Activated naive CD8-positive, alpha-beta T cell (primary cell): ENCODE measurements around the gene MTPN.

Source experiments
- H3K27ac Mint-ChIP-seq: one replicate; pipeline ENCODE4 v1.8.0; 2021; ENCODE audit warnings: mixed read lengths
- H3K27me3 Mint-ChIP-seq: one replicate; pipeline ENCODE4 v1.8.0; 2021; ENCODE audit warnings: mixed read lengths
- H3K36me3 Mint-ChIP-seq: one replicate; pipeline ENCODE4 v1.8.0; 2021; ENCODE audit warnings: mixed read lengths
- H3K4me1 Mint-ChIP-seq: one replicate; pipeline ENCODE4 v1.8.0; 2021; ENCODE audit warnings: low read depth, mixed read lengths
- H3K4me3 Mint-ChIP-seq: one replicate; pipeline ENCODE4 v1.8.0; 2021; ENCODE audit warnings: mild to moderate bottlenecking, mixed read lengths
- H3K9me3 Mint-ChIP-seq: one replicate; pipeline ENCODE4 v1.8.0; 2021; ENCODE audit warnings: low read depth, mixed read lengths

The MTPN gene

GRCh38 chr7:135905858-135906257 is 71.3 kb downstream of the MTPN start:
- H3K27ac Mint-ChIP-seq: no peak overlapping the region
- no peaks in the 10 kb centered on the region for H3K36me3 Mint-ChIP-seq
- H3K9me3 Mint-ChIP-seq: no peaks in the 10 kb centered on the region
- no peaks in the 10 kb centered on the region for H3K27me3 Mint-ChIP-seq
- H3K4me1 Mint-ChIP-seq: no peaks in the 10 kb centered on the region
- H3K4me3 Mint-ChIP-seq: no peak overlapping the region

- Mint-ChIP-seq H3K27ac (no peak overlapping the region), H3K27me3 (no peaks in the 10 kb centered on the region), H3K9me3 (no peaks in the 10 kb centered on the region), H3K4me3 (no peak overlapping the region), H3K36me3 (no peaks in the 10 kb centered on the region), H3K4me1 (no peaks in the 10 kb centered on the region)
These were observed 71.8 kb downstream of the MTPN start for GRCh38 chr7:135905355-135905754.

GRCh38 chr7:135904282-135904681 is 72.9 kb downstream of the MTPN start:
- no peak overlapping the region for H3K4me3 Mint-ChIP-seq
- no peaks in the 10 kb centered on the region for H3K36me3 Mint-ChIP-seq
- no peaks in the 10 kb centered on the region for H3K4me1 Mint-ChIP-seq
- no peaks in the 10 kb centered on the region for H3K27me3 Mint-ChIP-seq
- H3K27ac Mint-ChIP-seq: no peak overlapping the region
- H3K9me3 Mint-ChIP-seq: no peaks in the 10 kb centered on the region

GRCh38 chr7:135901585-135902540 is 75.3 kb downstream of the MTPN start:
- H3K4me1 Mint-ChIP-seq: no peaks in the 10 kb centered on the region
- H3K36me3 Mint-ChIP-seq: no peaks in the 10 kb centered on the region
- H3K9me3 Mint-ChIP-seq: no peaks in the 10 kb centered on the region
- H3K4me3 Mint-ChIP-seq: no peak overlapping the region
- H3K27me3 Mint-ChIP-seq: no peaks in the 10 kb centered on the region
- H3K27ac Mint-ChIP-seq: no peak overlapping the region

- H3K27me3 Mint-ChIP-seq: no peaks in the 10 kb centered on the region
- H3K9me3 Mint-ChIP-seq: no peaks in the 10 kb centered on the region
- no peak overlapping the region for H3K27ac Mint-ChIP-seq
- no peaks in the 10 kb centered on the region for H3K36me3 Mint-ChIP-seq
- no peaks in the 10 kb centered on the region for H3K4me1 Mint-ChIP-seq
- H3K4me3 Mint-ChIP-seq: no peak overlapping the region
These were observed 77.1 kb downstream of the MTPN start for GRCh38 chr7:135900065-135900546.

- no peaks in the 10 kb centered on the region for H3K36me3 Mint-ChIP-seq
- no peak overlapping the region for H3K4me3 Mint-ChIP-seq
- no peaks in the 10 kb centered on the region for H3K4me1 Mint-ChIP-seq
- H3K27me3 Mint-ChIP-seq: no peaks in the 10 kb centered on the region
- H3K27ac Mint-ChIP-seq: no peak overlapping the region
- no peaks in the 10 kb centered on the region for H3K9me3 Mint-ChIP-seq
These were observed 77.6 kb downstream of the MTPN start for GRCh38 chr7:135899458-135900064.

- no peak overlapping the region for H3K4me3 Mint-ChIP-seq
- H3K36me3 Mint-ChIP-seq: no peaks in the 10 kb centered on the region
- no peaks in the 10 kb centered on the region for H3K4me1 Mint-ChIP-seq
- no peak overlapping the region for H3K27ac Mint-ChIP-seq
- no peaks in the 10 kb centered on the region for H3K9me3 Mint-ChIP-seq
- H3K27me3 Mint-ChIP-seq: no peaks in the 10 kb centered on the region
These were observed 78.9 kb downstream of the MTPN start for GRCh38 chr7:135898226-135898625.

- no peaks in the 10 kb centered on the region for H3K4me1 Mint-ChIP-seq
- no peaks in the 10 kb centered on the region for H3K9me3 Mint-ChIP-seq
- no peaks in the 10 kb centered on the region for H3K27me3 Mint-ChIP-seq
- H3K4me3 Mint-ChIP-seq: no peak overlapping the region
- no peaks in the 10 kb centered on the region for H3K36me3 Mint-ChIP-seq
- H3K27ac Mint-ChIP-seq: no peak overlapping the region
These were observed 82.3 kb downstream of the MTPN start for GRCh38 chr7:135894816-135895215.

- H3K36me3 Mint-ChIP-seq: no peaks in the 10 kb centered on the region
- no peaks in the 10 kb centered on the region for H3K9me3 Mint-ChIP-seq
- no peaks in the 10 kb centered on the region for H3K4me1 Mint-ChIP-seq
- H3K4me3 Mint-ChIP-seq: no peak overlapping the region
- no peak overlapping the region for H3K27ac Mint-ChIP-seq
- H3K27me3 Mint-ChIP-seq: peaks cover 2% of the 10 kb centered on the region
These were observed 87.3 kb downstream of the MTPN start for GRCh38 chr7:135889823-135890222.

- H3K36me3 Mint-ChIP-seq: no peaks in the 10 kb centered on the region
- H3K27ac Mint-ChIP-seq: no peak overlapping the region
- H3K4me3 Mint-ChIP-seq: no peak overlapping the region
- peaks cover 2% of the 10 kb centered on the region for H3K27me3 Mint-ChIP-seq
- no peaks in the 10 kb centered on the region for H3K9me3 Mint-ChIP-seq
- no peaks in the 10 kb centered on the region for H3K4me1 Mint-ChIP-seq
These were observed 88.4 kb downstream of the MTPN start for GRCh38 chr7:135888740-135889139.

- Mint-ChIP-seq H3K27me3 (peaks cover 2% of the 10 kb centered on the region), H3K4me3 (no peak overlapping the region), H3K27ac (no peak overlapping the region), H3K4me1 (no peaks in the 10 kb centered on the region), H3K9me3 (no peaks in the 10 kb centered on the region), H3K36me3 (no peaks in the 10 kb centered on the region)
These were observed 90.6 kb downstream of the MTPN start for GRCh38 chr7:135886345-135887132.

GRCh38 chr7:135884495-135885232 is 92.5 kb downstream of the MTPN start:
- no peaks in the 10 kb centered on the region for H3K9me3 Mint-ChIP-seq
- peaks cover 2% of the 10 kb centered on the region for H3K27me3 Mint-ChIP-seq
- H3K4me3 Mint-ChIP-seq: no peak overlapping the region
- H3K36me3 Mint-ChIP-seq: no peaks in the 10 kb centered on the region
- no peaks in the 10 kb centered on the region for H3K4me1 Mint-ChIP-seq
- no peak overlapping the region for H3K27ac Mint-ChIP-seq

- Mint-ChIP-seq H3K9me3 (no peaks in the 10 kb centered on the region), H3K27ac (no peak overlapping the region), H3K4me3 (no peak overlapping the region), H3K27me3 (peaks cover 6% of the 10 kb centered on the region), H3K4me1 (no peaks in the 10 kb centered on the region), H3K36me3 (no peaks in the 10 kb centered on the region)
These were observed 97.9 kb downstream of the MTPN start for GRCh38 chr7:135879233-135879632.

- Mint-ChIP-seq H3K4me1 (no peaks in the 10 kb centered on the region), H3K27me3 (peaks cover 6% of the 10 kb centered on the region), H3K4me3 (no peak overlapping the region)
These were observed 98.9 kb downstream of the MTPN start for GRCh38 chr7:135878284-135878683.

More at GRCh38 chr7:135878284-135878683, 98.9 kb downstream of the MTPN start:
- Mint-ChIP-seq H3K9me3 (no peaks in the 10 kb centered on the region), H3K27ac (no peak overlapping the region), H3K36me3 (no peaks in the 10 kb centered on the region)
